CD4-positive, alpha-beta T cell (primary cell): ENCODE data around the gene CMTR1. TPM values are rescaled to one million over a fixed set of nuclear protein-coding genes. Genes with fewer than 3 reads are reported as not detected.
A peak's percentile ranks its signal among the peaks of the same experiment; 100 is the strongest.

Experiments used
- ATAC-seq: fragments of 200-7000 bp; cut with Tn5 transposase; one replicate; pipeline ENCODE4 v1.10.0; 2022; ENCODE audit warnings: mild to moderate bottlenecking; ENCODE audit not compliant: poor library complexity
- CTCF ChIA-PET: fragments of 350-600 bp; sonication (Branson Sonifier 250); formaldehyde crosslinking; loops from one replicate; lab custom pipeline; 2021; ENCODE audit warnings: antibody characterized with exemption, inconsistent platforms; lab: Charles Lee
- POLR2A ChIA-PET: fragments of 350-600 bp; sonication (Branson Sonifier 250); formaldehyde crosslinking; loops from one replicate; lab custom pipeline; 2021; ENCODE audit warnings: antibody characterized with exemption, inconsistent platforms; lab: Charles Lee
- DNase-seq, 14 experiments: peaks; one replicate each; pipeline ENCODE4 v3.0.0-alpha.2; 2013 to 2020; ENCODE audit warnings: mixed read lengths in 2 of 14
- H3K27ac ChIP-seq, 2 donors: one replicate each; pipeline versions ENCODE4 v1.5.1 to v1.7.0; 2013; ENCODE audit warnings: low read length in 2 of 2, low read depth in 1 of 2, mild to moderate bottlenecking in 1 of 2
- H3K27me3 ChIP-seq, 2 experiments: 1 replicate in 1 of 2; 2 replicates in 1 of 2; pipeline versions ENCODE4 v1.6.1 to v1.7.0; 2013; ENCODE audit warnings: low read length in 2 of 2, control low read depth in 1 of 2, mild to moderate bottlenecking in 1 of 2, moderate library complexity in 1 of 2; ENCODE audit not compliant: insufficient read depth in 2 of 2, control insufficient read depth in 1 of 2
- H3K36me3 ChIP-seq: one replicate; pipeline ENCODE4 v1.6.1; 2013; ENCODE audit warnings: low read length, control low read depth; ENCODE audit not compliant: insufficient read depth
- H3K4me1 ChIP-seq: one replicate; pipeline ENCODE4 v1.6.1; 2013; ENCODE audit warnings: low read length, control low read depth; ENCODE audit not compliant: insufficient read depth
- H3K4me3 ChIP-seq: one replicate; pipeline ENCODE4 v1.5.1; 2013; ENCODE audit warnings: mild to moderate bottlenecking, low read length, moderate library complexity
- H3K9me3 ChIP-seq, 2 experiments: 1 replicate in 1 of 2; 2 replicates in 1 of 2; pipeline versions ENCODE4 v1.6.1 to v1.7.0; 2013; ENCODE audit warnings: low read length in 2 of 2, mild to moderate bottlenecking in 2 of 2, control low read depth in 1 of 2, moderate library complexity in 1 of 2; ENCODE audit not compliant: control insufficient read depth in 1 of 2, insufficient read depth in 1 of 2
- H3K27ac Mint-ChIP-seq: one replicate; pipeline ENCODE4 v1.8.0; 2020; ENCODE audit warnings: mixed read lengths
- H3K27me3 Mint-ChIP-seq: one replicate; pipeline ENCODE4 v1.8.0; 2021; ENCODE audit warnings: mixed read lengths
- H3K36me3 Mint-ChIP-seq: one replicate; pipeline ENCODE4 v1.8.0; 2021; ENCODE audit warnings: low read depth, mixed read lengths
- H3K4me1 Mint-ChIP-seq: one replicate; pipeline ENCODE4 v1.8.0; 2021; ENCODE audit warnings: low read depth, mixed read lengths
- H3K4me3 Mint-ChIP-seq: one replicate; pipeline ENCODE4 v1.8.0; 2020; ENCODE audit warnings: mild to moderate bottlenecking, mixed read lengths
- H3K9me3 Mint-ChIP-seq: one replicate; pipeline ENCODE4 v1.8.0; 2020; ENCODE audit warnings: mixed read lengths
- intact Hi-C, 2 experiments: fragments of 100-400 bp; cut with DNase I in 1 of 2; cut with micrococcal nuclease in 1 of 2; formaldehyde crosslinking; loops; one replicate each; pipeline versions ENCODE4 v1.15.1 to v1.9.0; 2023 to 2025; cut with DNase I, micrococcal nuclease
- total RNA-seq, 174 experiments: library from RNA in 2 of 174; stranded (reverse) in 2 of 174; gene quantifications; one replicate each; pipeline ENCODE4 v1.2.3 and lab custom pipeline; 2021 to 2026
- TF ChIP-seq, protein P1 (sequence below): fragments of 200-600 bp; IDR thresholded peaks from one replicate; pipeline ENCODE4 v1.8.0; 2022; ENCODE audit warnings: antibody characterized with exemption, mild to moderate bottlenecking

Gene CMTR1
- total RNA-seq, 2 experiments from 2014 or later = 79.7 to 80.3 TPM

DNA sequence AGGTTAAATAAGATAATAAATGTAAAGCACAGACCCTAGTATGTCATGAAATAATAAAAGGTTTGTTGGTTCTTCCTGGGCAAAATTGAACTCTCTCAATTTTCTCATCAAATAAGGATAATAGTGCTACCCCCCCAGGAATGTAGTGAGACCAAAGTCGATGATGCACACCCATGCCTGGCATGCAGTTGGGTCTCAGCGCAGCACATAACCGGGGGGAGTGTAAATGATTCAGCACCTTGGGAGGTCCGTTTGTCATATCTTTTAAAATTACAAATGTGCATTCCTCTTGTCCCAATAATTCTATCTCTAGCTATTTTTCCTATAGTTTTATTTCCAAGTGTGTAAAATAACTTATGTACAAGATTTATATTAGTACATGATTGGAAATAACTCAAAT, 98.0 kb downstream of the CMTR1 start:
- no peaks in the 10 kb centered on the region for H3K9me3 ChIP-seq
- H3K27me3 Mint-ChIP-seq = no peaks in the 10 kb centered on the region
- no peak overlapping the region for H3K27ac ChIP-seq
- CTCF ChIA-PET = no interaction called here
- H3K4me3 Mint-ChIP-seq = no peak overlapping the region
- no peaks in the 10 kb centered on the region for H3K27me3 ChIP-seq
- peaks cover 12% of the 10 kb centered on the region for H3K36me3 ChIP-seq
- H3K27ac Mint-ChIP-seq = peak overlapping the region; percentile 33
- POLR2A ChIA-PET = interaction anchor here (1.2 to 1.8 kb wide), 2 partner anchors 14 to 31 kb away, joined by 3 to 9 read pairs; no protein-coding TSS in a partner anchor
- no peaks in the 10 kb centered on the region for H3K9me3 Mint-ChIP-seq
- intact Hi-C loops = no loop called here
- no peak overlapping the region for H3K4me3 ChIP-seq
- H3K36me3 Mint-ChIP-seq = peaks cover 64% of the 10 kb centered on the region
- H3K4me1 ChIP-seq = peaks cover 18% of the 10 kb centered on the region
- ATAC-seq (no peak), DNase-seq (no peak)
- TF ChIP-seq, protein P1, sequence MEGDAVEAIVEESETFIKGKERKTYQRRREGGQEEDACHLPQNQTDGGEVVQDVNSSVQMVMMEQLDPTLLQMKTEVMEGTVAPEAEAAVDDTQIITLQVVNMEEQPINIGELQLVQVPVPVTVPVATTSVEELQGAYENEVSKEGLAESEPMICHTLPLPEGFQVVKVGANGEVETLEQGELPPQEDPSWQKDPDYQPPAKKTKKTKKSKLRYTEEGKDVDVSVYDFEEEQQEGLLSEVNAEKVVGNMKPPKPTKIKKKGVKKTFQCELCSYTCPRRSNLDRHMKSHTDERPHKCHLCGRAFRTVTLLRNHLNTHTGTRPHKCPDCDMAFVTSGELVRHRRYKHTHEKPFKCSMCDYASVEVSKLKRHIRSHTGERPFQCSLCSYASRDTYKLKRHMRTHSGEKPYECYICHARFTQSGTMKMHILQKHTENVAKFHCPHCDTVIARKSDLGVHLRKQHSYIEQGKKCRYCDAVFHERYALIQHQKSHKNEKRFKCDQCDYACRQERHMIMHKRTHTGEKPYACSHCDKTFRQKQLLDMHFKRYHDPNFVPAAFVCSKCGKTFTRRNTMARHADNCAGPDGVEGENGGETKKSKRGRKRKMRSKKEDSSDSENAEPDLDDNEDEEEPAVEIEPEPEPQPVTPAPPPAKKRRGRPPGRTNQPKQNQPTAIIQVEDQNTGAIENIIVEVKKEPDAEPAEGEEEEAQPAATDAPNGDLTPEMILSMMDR = no peak
- peaks cover 51% of the 10 kb centered on the region for H3K4me1 Mint-ChIP-seq

Other genes starting within 250 kb of the CMTR1 start
- gene TBC1D22B, start 175.4 kb upstream of the CMTR1 start, total RNA-seq = 1 to 10 TPM; 5.9 to 6.6 TPM
- under 1 TPM; 0.41 to 0.47 TPM for gene TMEM217, start 175.1 kb upstream of the CMTR1 start, total RNA-seq
- 1 to 10 TPM; 4.9 to 5.9 TPM for gene RNF8, start 79.2 kb upstream of the CMTR1 start, total RNA-seq
- 1 to 10 TPM; 7.3 to 8.0 TPM for gene CCDC167, start 66.7 kb downstream of the CMTR1 start, total RNA-seq